ENCODE data around the gene TAP1. TPM values are rescaled to one million over a fixed set of nuclear protein-coding genes. Genes with fewer than 3 reads are reported as not detected.
A peak's percentile ranks its signal among the peaks of the same experiment; 100 is the strongest.

TAP1 gene
- total and polyA plus RNA-seq, 2 donors (not counting 1 experiment from before 2014, with no cell fraction given), result 126 to 184 TPM

DNA sequence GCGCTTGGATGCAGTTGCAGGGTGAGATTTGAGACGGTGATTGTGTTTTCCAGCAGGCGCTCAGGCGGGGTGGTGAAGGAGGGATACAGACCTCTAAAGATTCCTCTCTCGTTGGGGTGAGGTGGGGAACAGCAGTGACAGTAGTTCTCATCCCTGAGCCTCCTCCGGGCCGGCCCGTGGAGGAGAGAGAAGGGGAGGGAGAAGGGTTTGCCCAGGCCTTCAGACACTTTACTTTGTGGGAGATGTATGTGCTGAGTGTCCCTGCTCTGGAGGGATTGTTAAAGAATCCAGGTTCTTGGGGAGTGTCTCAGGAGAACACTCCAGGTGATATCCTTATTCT is 41.5 kb upstream of the TAP1 start:
- peaks cover 60% of the 10 kb centered on the region for H3K4me1 Mint-ChIP-seq
- Histone ChIP-seq H3K27ac (ENCODE audit: low read length in 2 of 2) (peak overlapping the region; percentile 89 to 90), H3K4me3 (ENCODE audit: control extremely low read depth in 1 of 5, extremely low read depth in 1 of 5, insufficient read depth in 1 of 5, low read depth in 2 of 5, low read length in 4 of 5) (peak overlapping the region; percentile 84 to 96 (median 92)), H3K9ac (ENCODE audit: low read length) (peak overlapping the region; percentile 91), H3K36me3 (replicated peaks in 1 of 2; ENCODE audit: control extremely low read depth in 1 of 2, control insufficient read depth in 1 of 2, extremely low read depth in 1 of 2, insufficient read depth in 2 of 2, low read length in 1 of 2) (peaks cover 2% of the 10 kb centered on the region in 2 experiments), H2AFZ (ENCODE audit: insufficient read depth, low read depth, low read length, poor library complexity, severe bottlenecking) (peak overlapping the region; percentile 99), H3K79me2 (ENCODE audit: control insufficient read depth, insufficient read depth, low read length) (peaks cover 59% of the 10 kb centered on the region), H3K4me2 (replicated peaks; ENCODE audit: low read depth, low read length, poor library complexity, severe bottlenecking) (peak overlapping the region; percentile 85), H4K20me1 (ENCODE audit: control insufficient read depth, insufficient read depth, low read length, poor library complexity, severe bottlenecking) (no peaks in the 10 kb centered on the region), H3K4me1 (ENCODE audit: control insufficient read depth in 2 of 2, insufficient read depth in 2 of 2, low read length in 2 of 2) (peaks cover 40 to 42% of the 10 kb centered on the region in 2 donors), H3K9me3 (ENCODE audit: control extremely low read depth in 1 of 3, control insufficient read depth in 2 of 3, insufficient read depth in 1 of 3, low read length in 2 of 3) (no peaks in the 10 kb centered on the region), H3K27me3 (replicated peaks in 1 of 4; ENCODE audit: control extremely low read depth in 1 of 4, control insufficient read depth in 3 of 4, insufficient read depth in 4 of 4, low read length in 3 of 4) (no peaks in the 10 kb centered on the region)
- no peak for TF ChIP-seq EZH2 (IDR thresholded peaks at IDR 0.05; ENCODE audit: borderline replicate concordance, insufficient read depth, low read depth, low read length, poor library complexity, severe bottlenecking)
- TF ChIP-seq, protein P1, sequence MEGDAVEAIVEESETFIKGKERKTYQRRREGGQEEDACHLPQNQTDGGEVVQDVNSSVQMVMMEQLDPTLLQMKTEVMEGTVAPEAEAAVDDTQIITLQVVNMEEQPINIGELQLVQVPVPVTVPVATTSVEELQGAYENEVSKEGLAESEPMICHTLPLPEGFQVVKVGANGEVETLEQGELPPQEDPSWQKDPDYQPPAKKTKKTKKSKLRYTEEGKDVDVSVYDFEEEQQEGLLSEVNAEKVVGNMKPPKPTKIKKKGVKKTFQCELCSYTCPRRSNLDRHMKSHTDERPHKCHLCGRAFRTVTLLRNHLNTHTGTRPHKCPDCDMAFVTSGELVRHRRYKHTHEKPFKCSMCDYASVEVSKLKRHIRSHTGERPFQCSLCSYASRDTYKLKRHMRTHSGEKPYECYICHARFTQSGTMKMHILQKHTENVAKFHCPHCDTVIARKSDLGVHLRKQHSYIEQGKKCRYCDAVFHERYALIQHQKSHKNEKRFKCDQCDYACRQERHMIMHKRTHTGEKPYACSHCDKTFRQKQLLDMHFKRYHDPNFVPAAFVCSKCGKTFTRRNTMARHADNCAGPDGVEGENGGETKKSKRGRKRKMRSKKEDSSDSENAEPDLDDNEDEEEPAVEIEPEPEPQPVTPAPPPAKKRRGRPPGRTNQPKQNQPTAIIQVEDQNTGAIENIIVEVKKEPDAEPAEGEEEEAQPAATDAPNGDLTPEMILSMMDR (IDR thresholded peaks at IDR 0.05), result no peak
- ATAC-seq (ENCODE audit: low read depth) (no peak), DNase-seq (no peak)
- WGBS (ENCODE audit: insufficient coverage), result 0% methylated on average over 7 of the region's 8 CpGs
- ChIA-PET POLR2A (interaction anchor here (0.6 to 3.8 kb wide), 12 partner anchors 19 to 767 kb away, joined by 3 to 64 read pairs (median 8); partner anchors contain the start of genes ATF6B, BRD2, HLA-DMA and HLA-DMB), CTCF (interaction anchor here (1.2 to 7.2 kb wide), 15 partner anchors 9 to 90 kb away, joined by 3 to 54 read pairs (median 10); partner anchors contain the start of genes HLA-DMA and TAP2)
- no peaks in the 10 kb centered on the region for H3K9me3 Mint-ChIP-seq (ENCODE audit: insufficient read depth)
- no peaks in the 10 kb centered on the region for H3K27me3 Mint-ChIP-seq
- intact Hi-C loops (cut with micrococcal nuclease), result loop anchor here (2.0 to 10.0 kb wide), 3 partner anchors 56 to 350 kb away; partner anchors contain the start of genes HLA-DPA1, HLA-DPB1 and TAP2
- H3K4me3 Mint-ChIP-seq, result peak overlapping the region; percentile 99
- H3K27ac Mint-ChIP-seq, result peak overlapping the region; percentile 98
